Heart right ventricle (tissue), 16 donors: ENCODE results near the gene SRSF7. TPM values are rescaled to one million over a fixed set of nuclear protein-coding genes. Genes with fewer than 3 reads are reported as not detected.

Experiments
- ATAC-seq, 8 donors: fragments of 200-7000 bp; cut with Tn5 transposase; one replicate each; pipeline ENCODE4 v1.9.1; 2020; ENCODE audit warnings: mild to moderate bottlenecking in 8 of 8, moderate library complexity in 8 of 8, moderate number of reproducible peaks in 1 of 8
- DNase-seq, 2 donors: peaks; one replicate each; pipeline ENCODE4 v3.0.0-alpha.2; 2020
- H3K27ac ChIP-seq, 10 donors: fragments of 200-600 bp; sonication (generic) in 2 of 10; one replicate each; pipeline versions ENCODE4 v1.5.0 to v1.8.0; 2020 to 2022; ENCODE audit warnings: mild to moderate bottlenecking in 3 of 10
- H3K27me3 ChIP-seq, 7 donors: fragments of 200-600 bp; one replicate each; pipeline ENCODE4 v1.8.0; 2021 to 2022; ENCODE audit warnings: mild to moderate bottlenecking in 2 of 7
- H3K36me3 ChIP-seq, 9 donors: fragments of 200-600 bp; sonication (generic) in 1 of 9; one replicate each; pipeline versions ENCODE4 v1.5.0 to v1.8.0; 2020 to 2022; ENCODE audit warnings: mild to moderate bottlenecking in 2 of 9
- H3K4me1 ChIP-seq, 9 donors: fragments of 200-600 bp; sonication (generic) in 1 of 9; one replicate each; pipeline versions ENCODE4 v1.5.0 to v1.8.0; 2020 to 2022; ENCODE audit warnings: mild to moderate bottlenecking in 4 of 9
- H3K4me3 ChIP-seq, 10 donors: fragments of 200-600 bp; sonication (generic) in 2 of 10; one replicate each; pipeline versions ENCODE4 v1.5.0 to v1.8.0; 2020 to 2022; ENCODE audit warnings: mild to moderate bottlenecking in 7 of 10, moderate library complexity in 2 of 10
- H3K9me3 ChIP-seq, 11 donors: fragments of 200-600 bp in 10 of 11; sonication (generic) in 2 of 11; one replicate each; pipeline versions ENCODE4 v1.5.0 to v1.8.0; 2013 to 2022; ENCODE audit warnings: mild to moderate bottlenecking in 2 of 11, control low read depth in 1 of 11, moderate library complexity in 1 of 11
- WGBS, 2 donors: extraction: QIAGEN DNeasy Blood & Tissue Kit; methylation state at CpG; one replicate each; pipeline ENCODE4 v1.1.7; 2013; ENCODE audit warnings: inconsistent platforms in 1 of 2; 5-methylcytosine and 5-hydroxymethylcytosine counted together
- intact Hi-C, 10 donors: fragments of 100-400 bp; cut with DNase I; formaldehyde crosslinking; loops; one replicate each; pipeline versions ENCODE4 v1.11.1 to v1.14.2; 2022
- polyA plus RNA-seq, 2 donors: library from polyadenylated mRNA; stranded (reverse); fragments of 200-250 nt; gene quantifications; one replicate each; pipeline ENCODE4 v1.2.3, GENCODE V29; 2013
- total RNA-seq, 10 donors: library from RNA; stranded (reverse); fragmentation: NEBNext Ultra II Directional in 3 of 10; extraction: Animal tissue kit (Norgen Biotek cat#: 25700) in 3 of 10; gene quantifications; one replicate each; pipeline versions ENCODE4 v1.2.1 to v1.2.4, GENCODE V29; 2021 to 2023
- TF ChIP-seq, protein P1 (sequence below), 9 donors: fragments of 200-600 bp; sonication (generic) in 2 of 9; IDR thresholded peaks; one replicate each; pipeline versions ENCODE4 v1.5.0 to v1.8.0; 2021 to 2022; ENCODE audit warnings: antibody characterized with exemption in 9 of 9, mild to moderate bottlenecking in 5 of 9, moderate library complexity in 1 of 9
- donor health status: Arrhythmogenic right ventricular cardiomyopathy.
- donor health status: ischemic (EF 13 %, LVEDD 7.1; RV severe dilation, severe dysfunction).
- donor health status: healthy with polysubstance abuse.
- donor health status: DM: no; HTN: yes; CAD: no.
- donor health status: DM: no; HTN: no; CAD: no.
- donor health status: ischemic (EF 25% LVEDD 6.9; RV normal size, moderate dysfunction).
- donor health status: ischemic (EF 25% LVEDD 5.7; RV mildly dilated, moderate dysfunction).
- donor health status: healthy.
- donor health status: DM: yes; HTN: yes; CAD: no.
- donor health status: Ischemic cardiomyopathy.
- donor health status: ischemic (EF 35%, LVEDD 5.7; RV mildly dilated, moderate dysfunction).
- donor health status: nonischemic (EF 11% LVEDD 7.7; RV severe dilation, severe dysfunction).
- donor health status: DM: yes; HTN: yes; CAD: no.
- donor health status: PGD.
- donor health status: ischemic (EF 29% LVEDD 5.4; RV normal size, mild dysfunction).
- donor health status: nonischemic (EF 23%, LVEDD 6.1; RV moderate dilation, normal function).

The SRSF7 gene
- total and polyA plus RNA-seq, 12 donors, result 33.2 to 98.8 (median 49.5) TPM

DNA sequence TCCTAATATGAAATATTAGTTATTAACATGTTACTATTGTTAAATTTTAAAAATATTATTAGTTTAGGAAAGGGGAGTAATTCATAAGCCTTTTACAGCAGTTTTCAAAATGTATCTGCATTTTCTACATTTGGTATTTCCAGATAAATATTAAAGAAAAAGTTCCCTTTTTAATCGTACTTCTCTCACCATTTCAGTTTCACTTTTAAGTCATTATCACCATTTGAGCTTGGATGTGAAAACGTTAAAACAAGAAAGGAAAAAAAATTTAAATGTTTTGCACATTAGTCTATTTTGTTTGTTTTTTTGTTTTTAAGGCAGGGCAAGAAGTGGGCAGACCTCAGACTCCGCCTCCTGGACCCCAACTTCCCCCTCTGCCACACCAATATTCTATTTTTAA lies 3.3 kb upstream of the SRSF7 start:
- TF ChIP-seq, protein P1, sequence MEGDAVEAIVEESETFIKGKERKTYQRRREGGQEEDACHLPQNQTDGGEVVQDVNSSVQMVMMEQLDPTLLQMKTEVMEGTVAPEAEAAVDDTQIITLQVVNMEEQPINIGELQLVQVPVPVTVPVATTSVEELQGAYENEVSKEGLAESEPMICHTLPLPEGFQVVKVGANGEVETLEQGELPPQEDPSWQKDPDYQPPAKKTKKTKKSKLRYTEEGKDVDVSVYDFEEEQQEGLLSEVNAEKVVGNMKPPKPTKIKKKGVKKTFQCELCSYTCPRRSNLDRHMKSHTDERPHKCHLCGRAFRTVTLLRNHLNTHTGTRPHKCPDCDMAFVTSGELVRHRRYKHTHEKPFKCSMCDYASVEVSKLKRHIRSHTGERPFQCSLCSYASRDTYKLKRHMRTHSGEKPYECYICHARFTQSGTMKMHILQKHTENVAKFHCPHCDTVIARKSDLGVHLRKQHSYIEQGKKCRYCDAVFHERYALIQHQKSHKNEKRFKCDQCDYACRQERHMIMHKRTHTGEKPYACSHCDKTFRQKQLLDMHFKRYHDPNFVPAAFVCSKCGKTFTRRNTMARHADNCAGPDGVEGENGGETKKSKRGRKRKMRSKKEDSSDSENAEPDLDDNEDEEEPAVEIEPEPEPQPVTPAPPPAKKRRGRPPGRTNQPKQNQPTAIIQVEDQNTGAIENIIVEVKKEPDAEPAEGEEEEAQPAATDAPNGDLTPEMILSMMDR (IDR thresholded peaks at IDR 0.05), result no peak
- H3K9me3 ChIP-seq, result no peaks in the 10 kb centered on the region
- H3K4me3 ChIP-seq, result peak overlapping the region in 7 of 10 donors; percentile 13 to 42 (median 21)
- peaks cover 0 to 6% (median 0%) of the 10 kb centered on the region in 9 donors for H3K36me3 ChIP-seq
- 58 to 63% methylated on average over 3 of the region's 3 CpGs for WGBS, 2 donors
- peak overlapping the region in 1 of 10 donors; percentile 77 for H3K27ac ChIP-seq
- DNase-seq (no peak), ATAC-seq (no peak)
- intact Hi-C loops, result no loop called here
- H3K27me3 ChIP-seq, result no peaks in the 10 kb centered on the region
- peaks cover 2 to 26% (median 9%) of the 10 kb centered on the region in 9 donors for H3K4me1 ChIP-seq

DNA sequence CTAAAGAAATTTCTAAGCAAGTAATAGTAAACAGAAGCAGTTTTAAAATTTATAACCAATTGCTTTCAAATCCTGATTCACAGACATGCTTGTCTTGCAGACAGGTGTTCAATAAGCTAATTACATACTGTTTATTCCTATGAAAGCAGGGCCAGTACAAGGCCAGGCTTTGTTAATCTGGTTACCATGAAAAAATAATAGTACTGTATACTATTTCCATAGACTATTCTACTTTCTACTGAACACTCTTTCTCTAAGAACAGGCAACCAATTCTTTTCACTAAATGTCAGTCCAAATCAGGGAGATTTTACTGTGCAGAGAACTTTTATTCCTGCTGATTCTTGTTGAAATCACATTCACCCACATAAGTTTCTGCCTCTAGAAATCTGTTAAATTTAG lies 2.9 kb upstream of the SRSF7 start:
- Histone ChIP-seq H3K36me3 (peaks cover 0 to 11% (median 3%) of the 10 kb centered on the region in 9 donors), H3K4me3 (peak overlapping the region in 6 of 10 donors; percentile 13 to 42 (median 24)), H3K9me3 (no peaks in the 10 kb centered on the region), H3K27me3 (no peaks in the 10 kb centered on the region), H3K4me1 (peaks cover 6 to 30% (median 13%) of the 10 kb centered on the region in 9 donors), H3K27ac (peak overlapping the region in 1 of 10 donors; percentile 77)
- intact Hi-C loops, result no loop called here
- ATAC-seq, result no peak
- TF ChIP-seq, protein P1 (IDR thresholded peaks at IDR 0.05), result no peak
- DNase-seq, result no peak

DNA sequence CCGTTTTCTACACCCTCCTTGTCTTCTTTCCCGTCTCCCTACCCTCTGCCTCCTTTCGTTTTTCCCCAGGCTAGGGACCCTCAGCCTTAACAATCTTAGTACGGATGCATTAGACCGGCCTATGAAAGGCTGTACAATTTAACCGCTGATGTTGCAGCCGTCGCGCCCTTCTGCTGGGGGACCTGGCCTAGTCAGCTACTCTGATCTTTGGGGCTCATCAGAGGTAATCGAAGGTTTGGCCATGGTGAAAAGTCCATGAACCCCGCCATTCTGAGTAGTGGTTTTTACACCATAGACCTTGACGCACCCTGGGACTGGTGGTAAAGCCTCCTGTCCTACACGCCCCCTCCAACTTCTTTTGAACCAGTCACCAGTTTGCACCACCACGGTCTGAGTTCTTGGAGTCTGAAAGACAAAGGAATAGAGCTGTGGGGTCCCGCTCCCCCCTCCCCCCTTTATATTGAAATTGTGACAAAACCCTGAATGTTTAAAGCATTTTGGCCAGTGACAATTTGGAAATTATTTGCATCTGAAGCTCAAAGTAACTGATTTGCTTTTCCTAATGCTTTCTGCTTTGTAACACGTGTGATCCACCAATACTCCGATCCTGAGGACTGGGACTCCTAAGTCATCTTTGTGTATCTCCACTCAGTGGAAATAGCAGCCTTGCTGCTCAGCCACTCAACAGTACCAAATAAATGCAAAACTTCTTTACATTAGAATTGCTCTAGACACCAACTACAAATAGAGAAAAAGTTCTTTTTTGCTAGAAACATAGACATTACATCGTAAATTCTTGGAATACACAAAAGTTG lies 642 bp upstream of the SRSF7 start:
- Histone ChIP-seq H3K27ac (peak overlapping the region; percentile 90 to 100 (median 98)), H3K4me1 (peaks cover 8 to 53% (median 36%) of the 10 kb centered on the region in 9 donors), H3K4me3 (peak overlapping the region; percentile 64 to 94 (median 85)), H3K36me3 (peaks cover 0 to 34% (median 22%) of the 10 kb centered on the region in 9 donors), H3K27me3 (no peaks in the 10 kb centered on the region), H3K9me3 (no peaks in the 10 kb centered on the region)
- intact Hi-C loops, result loop anchor here in 1 of 10 donors (2.0 kb wide), 1 partner anchor 149 kb away; the partner anchor contains the start of gene HNRNPLL
- TF ChIP-seq, protein P1 (IDR thresholded peaks at IDR 0.05), result no peak
- ATAC-seq (peak in 1 of 8 donors; percentile 2), DNase-seq (no peak)
- WGBS, 2 donors, result 28 to 30% methylated on average over 18 of the region's 18 CpGs

DNA sequence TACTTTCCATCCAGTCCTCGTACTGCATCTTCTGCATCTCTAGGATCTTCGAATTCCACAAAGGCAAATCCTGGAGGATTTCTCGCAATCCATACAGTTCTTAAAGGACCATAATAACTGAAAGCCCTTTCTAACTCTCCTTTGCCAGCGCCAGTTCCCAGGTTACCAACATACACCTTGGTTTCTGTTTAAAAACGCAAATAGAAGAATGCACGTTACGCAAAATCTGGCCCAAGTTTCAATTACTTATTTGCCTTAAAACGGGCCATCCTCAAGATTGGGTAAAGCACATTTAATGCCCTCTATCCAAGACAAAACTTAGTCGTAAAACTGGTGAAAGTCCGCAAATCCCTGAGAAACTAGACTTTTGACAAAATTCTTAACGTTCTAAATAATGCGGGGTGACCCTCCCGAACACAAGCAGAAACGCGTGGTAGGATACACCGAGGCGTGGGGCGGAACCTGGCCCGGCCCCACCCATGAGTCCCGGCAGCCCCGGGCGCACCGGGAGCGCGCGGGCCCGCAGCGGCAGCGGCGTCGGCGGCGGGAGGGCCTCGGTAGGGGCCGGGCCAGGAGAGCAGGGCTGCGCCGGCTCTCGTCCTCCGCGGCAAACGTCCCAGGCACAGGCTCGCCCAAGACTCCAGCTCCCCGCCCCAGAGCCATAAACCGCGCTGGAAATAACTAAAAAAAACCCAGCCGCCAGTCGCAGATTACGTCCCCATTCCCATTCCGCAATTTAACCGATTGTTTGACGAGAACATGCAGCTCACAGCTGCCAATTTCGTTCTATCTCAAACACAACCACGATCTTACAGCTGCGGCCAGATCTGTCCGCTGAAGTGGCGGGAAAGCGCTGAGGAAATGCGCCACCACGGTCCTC lies 910 bp downstream of the SRSF7 start:
- H3K36me3 ChIP-seq, result peaks cover 0 to 49% (median 38%) of the 10 kb centered on the region in 9 donors
- peaks cover 8 to 68% (median 47%) of the 10 kb centered on the region in 9 donors for H3K4me1 ChIP-seq
- 0% methylated on average over 59 of the region's 59 CpGs for WGBS, 2 donors
- ATAC-seq (peak; percentile 72 to 86 (median 78)), DNase-seq (peak; percentile 61 to 65)
- TF ChIP-seq, protein P1 (IDR thresholded peaks at IDR 0.05), result no peak
- no peaks in the 10 kb centered on the region for H3K27me3 ChIP-seq
- peak overlapping the region; percentile 90 to 100 (median 98) for H3K27ac ChIP-seq
- no peaks in the 10 kb centered on the region for H3K9me3 ChIP-seq
- intact Hi-C loops, result loop anchor here in 1 of 10 donors (2.0 kb wide), 1 partner anchor 147 kb away; the partner anchor contains the start of gene HNRNPLL
- H3K4me3 ChIP-seq, result peak overlapping the region; percentile 64 to 94 (median 85)
